ENCODE results near the gene SRGAP3.

The SRGAP3 gene

DNA sequence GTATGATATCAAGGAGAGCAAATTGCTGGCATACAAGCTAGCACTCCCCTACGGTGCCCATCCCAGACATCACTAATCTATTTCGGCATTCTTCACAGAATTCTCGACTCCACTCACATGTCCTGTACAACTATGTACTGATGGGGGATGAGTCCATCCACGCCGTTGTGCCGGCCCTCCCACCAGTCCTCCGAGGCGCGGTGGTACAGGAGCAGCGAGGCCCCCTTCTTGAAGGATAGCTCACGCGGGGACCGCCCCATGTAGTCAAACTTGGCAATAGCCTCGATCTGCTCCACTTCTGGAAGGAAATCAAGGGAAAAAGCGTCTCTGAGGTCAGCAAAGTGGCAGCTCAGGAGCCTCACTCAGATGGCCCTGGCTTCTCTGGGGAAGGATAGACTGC lies 255.2 kb downstream of the SRGAP3 start:
- Histone ChIP-seq H3K9me3 (ENCODE audit: low read length) (no peaks in the 10 kb centered on the region), H3K4me2 (ENCODE audit: low read length) (no peak overlapping the region), H3K9me2 (ENCODE audit: low read depth, low read length) (no peaks in the 10 kb centered on the region), H3K4me1 (ENCODE audit: insufficient read depth, low read length, severe bottlenecking) (no peaks in the 10 kb centered on the region), H3K4me3 (ENCODE audit: low read depth, low read length, poor library complexity, severe bottlenecking) (no peak overlapping the region), H3K27me3 (ENCODE audit: insufficient read depth, low read length) (no peaks in the 10 kb centered on the region), H4K20me1 (ENCODE audit: insufficient read depth, low read length) (no peaks in the 10 kb centered on the region), H3K36me3 (ENCODE audit: insufficient read depth, low read length) (no peaks in the 10 kb centered on the region), H3K9ac (ENCODE audit: low read length) (no peak overlapping the region), H3F3A (ENCODE audit: insufficient read depth, low read length) (no peaks in the 10 kb centered on the region), H3K79me2 (ENCODE audit: insufficient read depth, low read length) (no peaks in the 10 kb centered on the region), H2AFZ (ENCODE audit: low read length) (no peak overlapping the region), H3K27ac (ENCODE audit: low read depth, low read length, poor library complexity, severe bottlenecking) (no peak overlapping the region)
- TF ChIP-seq EZH2 (IDR thresholded peaks at IDR 0.05; ENCODE audit: borderline replicate concordance, low read length) = no peak
- TF ChIP-seq, protein P1, sequence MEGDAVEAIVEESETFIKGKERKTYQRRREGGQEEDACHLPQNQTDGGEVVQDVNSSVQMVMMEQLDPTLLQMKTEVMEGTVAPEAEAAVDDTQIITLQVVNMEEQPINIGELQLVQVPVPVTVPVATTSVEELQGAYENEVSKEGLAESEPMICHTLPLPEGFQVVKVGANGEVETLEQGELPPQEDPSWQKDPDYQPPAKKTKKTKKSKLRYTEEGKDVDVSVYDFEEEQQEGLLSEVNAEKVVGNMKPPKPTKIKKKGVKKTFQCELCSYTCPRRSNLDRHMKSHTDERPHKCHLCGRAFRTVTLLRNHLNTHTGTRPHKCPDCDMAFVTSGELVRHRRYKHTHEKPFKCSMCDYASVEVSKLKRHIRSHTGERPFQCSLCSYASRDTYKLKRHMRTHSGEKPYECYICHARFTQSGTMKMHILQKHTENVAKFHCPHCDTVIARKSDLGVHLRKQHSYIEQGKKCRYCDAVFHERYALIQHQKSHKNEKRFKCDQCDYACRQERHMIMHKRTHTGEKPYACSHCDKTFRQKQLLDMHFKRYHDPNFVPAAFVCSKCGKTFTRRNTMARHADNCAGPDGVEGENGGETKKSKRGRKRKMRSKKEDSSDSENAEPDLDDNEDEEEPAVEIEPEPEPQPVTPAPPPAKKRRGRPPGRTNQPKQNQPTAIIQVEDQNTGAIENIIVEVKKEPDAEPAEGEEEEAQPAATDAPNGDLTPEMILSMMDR (IDR thresholded peaks at IDR 0.05; ENCODE audit: low read length) = no peak

DNA sequence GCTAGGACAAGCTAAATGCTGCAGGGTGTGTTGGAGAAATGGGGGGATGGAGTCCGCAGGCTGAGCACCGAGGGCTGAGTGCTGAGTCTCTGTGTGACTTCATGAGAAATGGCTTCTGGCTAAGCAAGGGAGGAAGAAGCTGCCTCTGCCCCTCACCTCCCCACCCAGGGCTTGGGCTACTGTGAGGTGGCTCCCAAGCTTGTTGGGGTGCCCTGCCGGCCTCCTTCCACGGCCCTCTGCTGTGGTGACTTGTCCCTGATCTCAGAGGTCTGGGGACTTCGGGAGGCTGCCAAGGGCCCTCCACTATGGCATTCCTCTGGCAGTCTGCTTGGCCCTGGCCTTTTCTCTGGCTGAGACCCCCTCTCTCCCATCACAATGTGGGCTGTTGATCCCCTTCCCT lies 256.1 kb downstream of the SRGAP3 start:
- Histone ChIP-seq H3K9me3 (ENCODE audit: low read length) (no peaks in the 10 kb centered on the region), H4K20me1 (ENCODE audit: insufficient read depth, low read length) (no peaks in the 10 kb centered on the region), H3K79me2 (ENCODE audit: insufficient read depth, low read length) (no peaks in the 10 kb centered on the region), H3K4me2 (ENCODE audit: low read length) (no peak overlapping the region), H3K27me3 (ENCODE audit: insufficient read depth, low read length) (no peaks in the 10 kb centered on the region), H3K4me3 (ENCODE audit: low read depth, low read length, poor library complexity, severe bottlenecking) (no peak overlapping the region), H3K9me2 (ENCODE audit: low read depth, low read length) (no peaks in the 10 kb centered on the region), H3F3A (ENCODE audit: insufficient read depth, low read length) (no peaks in the 10 kb centered on the region), H3K9ac (ENCODE audit: low read length) (no peak overlapping the region), H3K36me3 (ENCODE audit: insufficient read depth, low read length) (no peaks in the 10 kb centered on the region), H2AFZ (ENCODE audit: low read length) (no peak overlapping the region), H3K27ac (ENCODE audit: low read depth, low read length, poor library complexity, severe bottlenecking) (no peak overlapping the region), H3K4me1 (ENCODE audit: insufficient read depth, low read length, severe bottlenecking) (no peaks in the 10 kb centered on the region)
- TF ChIP-seq, protein P1 (IDR thresholded peaks at IDR 0.05; ENCODE audit: low read length) = no peak
- TF ChIP-seq EZH2 (IDR thresholded peaks at IDR 0.05; ENCODE audit: borderline replicate concordance, low read length) = no peak

DNA sequence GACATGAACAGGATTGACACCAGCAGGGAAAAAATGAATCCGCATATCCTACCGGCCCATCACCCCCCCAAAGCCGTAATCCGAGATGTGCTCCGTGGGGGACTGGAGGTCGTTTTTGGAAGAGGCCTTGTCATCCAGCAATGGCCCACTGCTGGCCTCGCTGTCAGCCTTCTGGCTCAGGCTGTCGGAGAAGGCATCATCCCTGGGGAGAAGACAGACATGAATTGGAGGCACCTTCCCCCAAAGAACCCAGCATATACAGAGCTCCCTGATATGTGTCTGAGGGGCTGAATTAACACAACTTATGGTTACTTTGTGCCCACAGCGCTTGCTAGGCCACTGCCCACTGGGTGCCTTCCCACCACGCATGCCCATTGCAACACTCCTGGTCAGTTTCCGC lies 256.6 kb downstream of the SRGAP3 start:
- Histone ChIP-seq H3K9me2 (ENCODE audit: low read depth, low read length) (no peaks in the 10 kb centered on the region), H3K79me2 (ENCODE audit: insufficient read depth, low read length) (no peaks in the 10 kb centered on the region), H3K27me3 (ENCODE audit: insufficient read depth, low read length) (no peaks in the 10 kb centered on the region), H3K4me2 (ENCODE audit: low read length) (no peak overlapping the region), H3K4me3 (ENCODE audit: low read depth, low read length, poor library complexity, severe bottlenecking) (no peak overlapping the region), H2AFZ (ENCODE audit: low read length) (no peak overlapping the region), H3K36me3 (ENCODE audit: insufficient read depth, low read length) (no peaks in the 10 kb centered on the region), H3K9me3 (ENCODE audit: low read length) (no peaks in the 10 kb centered on the region), H3F3A (ENCODE audit: insufficient read depth, low read length) (no peaks in the 10 kb centered on the region), H3K4me1 (ENCODE audit: insufficient read depth, low read length, severe bottlenecking) (no peaks in the 10 kb centered on the region), H4K20me1 (ENCODE audit: insufficient read depth, low read length) (no peaks in the 10 kb centered on the region), H3K27ac (ENCODE audit: low read depth, low read length, poor library complexity, severe bottlenecking) (no peak overlapping the region), H3K9ac (ENCODE audit: low read length) (no peak overlapping the region)
- TF ChIP-seq EZH2 (IDR thresholded peaks at IDR 0.05; ENCODE audit: borderline replicate concordance, low read length) = no peak
- TF ChIP-seq, protein P1 (IDR thresholded peaks at IDR 0.05; ENCODE audit: low read length) = no peak
